Caco-2 (cell line): ENCODE results near the gene EPHB2. TPM values are rescaled to one million over a fixed set of nuclear protein-coding genes. Genes with fewer than 3 reads are reported as not detected.

ENCODE experiments used
- BruUV-seq: library from RNA; stranded (reverse); fragments of 400-500 nt; replicated peaks from 2 replicates; lab custom pipeline; 2021; lab: Mats Ljungman, UMichigan
- CTCF ChIA-PET: fragments of 300-600 bp; sonication (Branson Sonifier 250); formaldehyde crosslinking; loops from one replicate; lab custom pipeline; 2022; ENCODE audit warnings: antibody characterized with exemption; lab: Charles Lee
- POLR2A ChIA-PET: fragments of 300-600 bp; sonication (Branson Sonifier 250); formaldehyde crosslinking; loops from one replicate; lab custom pipeline; 2022; ENCODE audit warnings: antibody characterized with exemption; lab: Charles Lee
- DNase-seq, 2 experiments: peaks; one replicate each; pipeline versions ENCODE4 v3.0.0 to v3.0.0-alpha.2; 2020 to 2022
- H3K27me3 ChIP-seq: replicated peaks from 2 replicates; pipeline ENCODE4 v1.6.0; 2011; ENCODE audit warnings: low read length; ENCODE audit not compliant: control insufficient read depth, insufficient read depth
- H3K36me3 ChIP-seq: 2 replicates; pipeline ENCODE4 v1.5.1; 2011; ENCODE audit warnings: low read length; ENCODE audit not compliant: control insufficient read depth, insufficient read depth
- H3K4me1 ChIP-seq: fragments of 250-450 bp; sonication (Bioruptor Pico); 2 replicates; pipeline ENCODE4 v1.5.1; 2020; ENCODE audit warnings: mild to moderate bottlenecking
- H3K4me3 ChIP-seq: 2 replicates; pipeline ENCODE4 v1.5.1; 2011; ENCODE audit warnings: low read depth, mild to moderate bottlenecking, control low read depth, low read length
- H3K9me3 ChIP-seq: fragments of 250-450 bp; sonication (Bioruptor Pico); 2 replicates; pipeline ENCODE4 v1.5.1; 2020; ENCODE audit warnings: mild to moderate bottlenecking, moderate library complexity
- H3K27ac Mint-ChIP-seq: one replicate; pipeline ENCODE4 v1.8.0; 2022; ENCODE audit warnings: mixed read lengths; ENCODE audit not compliant: unreplicated experiment
- H3K27me3 Mint-ChIP-seq: one replicate; pipeline ENCODE4 v1.8.0; 2022; ENCODE audit warnings: mixed read lengths; ENCODE audit not compliant: insufficient read depth, unreplicated experiment
- H3K36me3 Mint-ChIP-seq: one replicate; pipeline ENCODE4 v1.8.0; 2022; ENCODE audit warnings: mild to moderate bottlenecking, mixed read lengths; ENCODE audit not compliant: insufficient read depth, unreplicated experiment
- H3K4me1 Mint-ChIP-seq: one replicate; pipeline ENCODE4 v1.8.0; 2022; ENCODE audit warnings: low read depth, mixed read lengths; ENCODE audit not compliant: unreplicated experiment
- H3K4me3 Mint-ChIP-seq: one replicate; pipeline ENCODE4 v1.8.0; 2022; ENCODE audit warnings: mild to moderate bottlenecking, moderate library complexity, mixed read lengths; ENCODE audit not compliant: unreplicated experiment
- H3K9me3 Mint-ChIP-seq: one replicate; pipeline ENCODE4 v1.8.0; 2022; ENCODE audit warnings: mixed read lengths; ENCODE audit not compliant: unreplicated experiment
- intact Hi-C: fragments of 100-400 bp; cut with micrococcal nuclease; formaldehyde crosslinking; loops from one replicate; pipeline ENCODE4 v1.10.0; 2022; ENCODE audit not compliant: unreplicated experiment
- total RNA-seq: library from RNA; stranded (reverse); gene quantifications from 2 replicates; pipeline ENCODE4 v1.2.3, GENCODE V29; 2022
- TF ChIP-seq, protein P1 (sequence below), 2 experiments: fragments of 200-600 bp in 1 of 2; IDR thresholded peaks; 1 replicate in 1 of 2; 2 replicates in 1 of 2; pipeline versions ENCODE4 v1.5.1 to v1.8.0; 2011 to 2022; ENCODE audit warnings: antibody characterized with exemption in 1 of 2, control low read depth in 1 of 2, inconsistent platforms in 1 of 2, low read depth in 1 of 2, low read length in 1 of 2, mild to moderate bottlenecking in 1 of 2, moderate library complexity in 1 of 2; ENCODE audit not compliant: insufficient read depth in 1 of 2, severe bottlenecking in 1 of 2, unreplicated experiment in 1 of 2

The EPHB2 gene
- total RNA-seq, 1 experiment from 2014 or later, result 30.1 TPM

DNA sequence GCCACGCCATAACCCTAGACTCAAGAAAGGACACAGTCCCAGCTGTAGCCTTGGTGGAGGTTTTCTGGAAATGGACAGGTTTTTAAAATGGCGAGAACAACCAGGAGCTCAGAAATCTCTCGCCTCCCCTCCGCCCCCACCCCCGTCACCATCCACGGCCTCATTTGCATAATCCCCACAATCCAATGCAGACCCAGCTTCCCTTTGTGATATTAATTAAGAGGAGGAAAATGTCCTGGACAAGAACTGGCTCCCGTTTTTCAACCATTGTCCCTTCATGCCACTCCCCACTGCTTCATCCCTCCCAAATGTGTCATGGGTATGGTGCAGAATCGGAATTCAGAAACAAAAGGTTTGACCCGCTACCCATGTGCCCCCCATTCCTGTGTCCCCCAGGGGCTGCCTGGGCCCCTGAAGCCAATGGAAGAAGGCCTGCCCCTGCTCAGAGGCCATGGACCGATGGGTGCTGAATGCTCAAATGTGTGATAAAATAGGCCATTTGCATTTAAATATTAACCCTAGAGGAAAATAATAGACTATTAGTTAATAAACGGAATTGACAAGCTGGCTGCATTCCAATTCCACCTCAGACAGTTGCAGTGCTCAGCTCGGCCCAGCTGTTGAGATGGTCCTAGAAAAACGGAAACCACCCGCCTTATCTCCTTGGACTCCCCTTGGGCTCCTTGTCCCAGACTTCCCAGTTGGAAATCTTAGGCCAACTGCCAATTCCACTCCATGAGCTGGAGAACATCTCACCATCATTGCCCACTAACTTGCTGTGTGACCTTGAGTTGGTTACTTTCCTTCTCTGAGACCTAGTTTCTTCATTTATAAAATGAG lies 10.7 kb upstream of the EPHB2 start:
- TF ChIP-seq, protein P1, sequence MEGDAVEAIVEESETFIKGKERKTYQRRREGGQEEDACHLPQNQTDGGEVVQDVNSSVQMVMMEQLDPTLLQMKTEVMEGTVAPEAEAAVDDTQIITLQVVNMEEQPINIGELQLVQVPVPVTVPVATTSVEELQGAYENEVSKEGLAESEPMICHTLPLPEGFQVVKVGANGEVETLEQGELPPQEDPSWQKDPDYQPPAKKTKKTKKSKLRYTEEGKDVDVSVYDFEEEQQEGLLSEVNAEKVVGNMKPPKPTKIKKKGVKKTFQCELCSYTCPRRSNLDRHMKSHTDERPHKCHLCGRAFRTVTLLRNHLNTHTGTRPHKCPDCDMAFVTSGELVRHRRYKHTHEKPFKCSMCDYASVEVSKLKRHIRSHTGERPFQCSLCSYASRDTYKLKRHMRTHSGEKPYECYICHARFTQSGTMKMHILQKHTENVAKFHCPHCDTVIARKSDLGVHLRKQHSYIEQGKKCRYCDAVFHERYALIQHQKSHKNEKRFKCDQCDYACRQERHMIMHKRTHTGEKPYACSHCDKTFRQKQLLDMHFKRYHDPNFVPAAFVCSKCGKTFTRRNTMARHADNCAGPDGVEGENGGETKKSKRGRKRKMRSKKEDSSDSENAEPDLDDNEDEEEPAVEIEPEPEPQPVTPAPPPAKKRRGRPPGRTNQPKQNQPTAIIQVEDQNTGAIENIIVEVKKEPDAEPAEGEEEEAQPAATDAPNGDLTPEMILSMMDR (IDR thresholded peaks at IDR 0.05; ENCODE audit: insufficient read depth in 1 of 2, low read depth in 1 of 2, low read length in 1 of 2, severe bottlenecking in 1 of 2, unreplicated experiment in 1 of 2), result no peak
- Mint-ChIP-seq H3K4me3 (no peak overlapping the region), H3K36me3 (no peaks in the 10 kb centered on the region), H3K4me1 (peaks cover 28% of the 10 kb centered on the region), H3K27me3 (no peaks in the 10 kb centered on the region), H3K27ac (no peak overlapping the region), H3K9me3 (no peaks in the 10 kb centered on the region)
- Histone ChIP-seq H3K9me3 (no peaks in the 10 kb centered on the region), H3K4me3 (no peak overlapping the region), H3K4me1 (peaks cover 34% of the 10 kb centered on the region), H3K27me3 (no peaks in the 10 kb centered on the region), H3K36me3 (no peaks in the 10 kb centered on the region)
- intact Hi-C loops, result loop anchor here (5.0 kb wide), 2 partner anchors 92 to 162 kb away; no protein-coding TSS in a partner anchor
- POLR2A ChIA-PET, result interaction anchor here (0.6 kb wide), 1 partner anchor 10 kb away, joined by 3 read pairs; no protein-coding TSS in a partner anchor
- DNase-seq, result no peak
- CTCF ChIA-PET, result interaction anchor here (0.6 kb wide), 1 partner anchor 258 kb away, joined by 6 read pairs; no protein-coding TSS in a partner anchor
- BruUV-seq, result no TSS peak

DNA sequence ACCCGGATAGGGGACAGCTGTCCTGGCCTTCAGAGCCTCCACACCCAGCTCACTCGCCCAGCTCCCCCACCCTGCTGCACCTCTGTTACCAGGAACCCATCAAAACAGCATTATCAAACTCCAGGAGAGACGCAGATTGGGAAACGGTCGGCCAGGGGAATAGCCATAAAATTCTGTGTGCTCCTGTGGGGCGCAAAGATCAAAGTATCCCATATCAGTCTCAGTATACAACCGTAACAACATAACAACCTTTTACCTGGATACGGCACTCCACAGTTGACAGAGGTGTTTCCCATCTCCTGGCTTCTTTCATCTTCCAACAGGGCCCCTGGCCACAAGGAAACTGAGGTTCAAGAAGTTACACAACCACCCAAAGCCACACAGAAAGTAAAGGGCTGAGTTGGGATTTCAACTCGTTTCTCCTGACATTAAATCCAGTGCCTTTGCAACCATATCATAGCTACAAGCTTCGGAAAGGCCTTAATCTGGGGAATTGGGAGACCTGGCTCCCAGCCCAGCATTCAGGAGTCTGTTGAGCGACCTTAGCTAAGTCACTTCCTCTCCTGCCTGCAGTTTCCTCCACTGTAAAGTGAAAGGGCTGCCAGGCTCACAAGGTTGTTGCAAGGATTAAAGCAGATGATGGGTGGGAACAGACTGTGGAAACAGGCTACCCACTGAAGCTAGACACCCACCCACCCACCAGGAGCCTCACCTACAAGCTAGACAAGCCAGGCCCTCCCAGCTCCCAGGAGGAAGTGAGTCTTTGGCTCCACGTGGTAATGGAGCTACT lies 8.1 kb upstream of the EPHB2 start:
- TF ChIP-seq, protein P1 (IDR thresholded peaks at IDR 0.05; ENCODE audit: insufficient read depth in 1 of 2, low read depth in 1 of 2, low read length in 1 of 2, severe bottlenecking in 1 of 2, unreplicated experiment in 1 of 2), result no peak
- Mint-ChIP-seq H3K4me1 (peaks cover 28% of the 10 kb centered on the region), H3K27ac (peak overlapping the region; percentile 96), H3K36me3 (no peaks in the 10 kb centered on the region), H3K9me3 (no peaks in the 10 kb centered on the region), H3K4me3 (peak overlapping the region; percentile 18), H3K27me3 (no peaks in the 10 kb centered on the region)
- POLR2A ChIA-PET, result interaction anchor here (0.9 kb wide), 1 partner anchor 14 kb away, joined by 3 read pairs; no protein-coding TSS in a partner anchor
- Histone ChIP-seq H3K9me3 (no peaks in the 10 kb centered on the region), H3K4me3 (no peak overlapping the region), H3K27me3 (no peaks in the 10 kb centered on the region), H3K36me3 (no peaks in the 10 kb centered on the region), H3K4me1 (peaks cover 34% of the 10 kb centered on the region)
- intact Hi-C loops, result loop anchor here (5.0 kb wide), 2 partner anchors 90 to 160 kb away; no protein-coding TSS in a partner anchor
- CTCF ChIA-PET, result interaction anchor here (0.6 to 1.7 kb wide), 5 partner anchors 13 to 318 kb away, joined by 3 to 6 read pairs (median 3); no protein-coding TSS in a partner anchor
- no TSS peak for BruUV-seq
- peak; percentile 84 to 85 for DNase-seq
